ENCODE measurements around the gene PHACTR1. TPM values are rescaled to one million over a fixed set of nuclear protein-coding genes. Genes with fewer than 3 reads are reported as not detected.

The PHACTR1 gene
- total and polyA plus RNA-seq, 3 donors from 2014 or later: 5.1 to 7.6 (median 6.5) TPM

- WGBS, 2 donors: 95 to 97% methylated on average over 3 of the region's 3 CpGs
- Histone ChIP-seq H3K4me3 (no peak overlapping the region), H3K27me3 (no peaks in the 10 kb centered on the region), H3K27ac (no peak overlapping the region), H3K4me1 (peaks cover 3% of the 10 kb centered on the region), H3K36me3 (ENCODE audit: low read depth, missing control alignments) (no peaks in the 10 kb centered on the region), H3K9me3 (no peaks in the 10 kb centered on the region)
- DNase-seq: no peak
- no peak for TF ChIP-seq POLR2A (IDR thresholded peaks at IDR 0.05)
- no peak for TF ChIP-seq CTCF (IDR thresholded peaks at IDR 0.05)
- intact Hi-C loops (cut with DNase I; ENCODE audit: low total_unique reads): no loop called here
Measured at GRCh38 chr6:13220266-13220665, 503.7 kb downstream of the PHACTR1 start.

GRCh38 chr6:13222048-13222447 is 505.5 kb downstream of the PHACTR1 start:
- peaks cover 3% of the 10 kb centered on the region for H3K4me1 ChIP-seq
- H3K27me3 ChIP-seq: no peaks in the 10 kb centered on the region
- H3K9me3 ChIP-seq: no peaks in the 10 kb centered on the region
- DNase-seq: no peak
- H3K36me3 ChIP-seq (ENCODE audit: low read depth, missing control alignments): no peaks in the 10 kb centered on the region
- intact Hi-C loops (cut with DNase I; ENCODE audit: low total_unique reads): no loop called here
- H3K27ac ChIP-seq: no peak overlapping the region
- no peak overlapping the region for H3K4me3 ChIP-seq
- TF ChIP-seq POLR2A (IDR thresholded peaks at IDR 0.05): no peak
- TF ChIP-seq CTCF (IDR thresholded peaks at IDR 0.05): no peak
- WGBS, 2 donors: 85 to 88% methylated on average over 4 of the region's 4 CpGs

- Histone ChIP-seq H3K36me3 (ENCODE audit: low read depth, missing control alignments) (no peaks in the 10 kb centered on the region), H3K4me1 (no peaks in the 10 kb centered on the region), H3K9me3 (no peaks in the 10 kb centered on the region), H3K4me3 (no peak overlapping the region), H3K27me3 (no peaks in the 10 kb centered on the region), H3K27ac (no peak overlapping the region)
- no peak for DNase-seq
- TF ChIP-seq POLR2A (IDR thresholded peaks at IDR 0.05) (no peak), CTCF (IDR thresholded peaks at IDR 0.05) (no peak)
- WGBS, 2 donors: 89 to 93% methylated on average over 2 of the region's 2 CpGs
- intact Hi-C loops (cut with DNase I; ENCODE audit: low total_unique reads): no loop called here
Measured at GRCh38 chr6:13226071-13226470, 509.5 kb downstream of the PHACTR1 start.

GRCh38 chr6:13228264-13229204 is 512.0 kb downstream of the PHACTR1 start:
- no peaks in the 10 kb centered on the region for H3K9me3 ChIP-seq
- H3K27ac ChIP-seq: no peak overlapping the region
- intact Hi-C loops (cut with DNase I; ENCODE audit: low total_unique reads): no loop called here
- H3K4me3 ChIP-seq: no peak overlapping the region
- no peaks in the 10 kb centered on the region for H3K27me3 ChIP-seq
- no peaks in the 10 kb centered on the region for H3K4me1 ChIP-seq
- TF ChIP-seq CTCF (IDR thresholded peaks at IDR 0.05): no peak
- no peak for TF ChIP-seq POLR2A (IDR thresholded peaks at IDR 0.05)
- 88 to 92% methylated on average over 9 of the region's 9 CpGs for WGBS, 2 donors
- DNase-seq: no peak
- H3K36me3 ChIP-seq (ENCODE audit: low read depth, missing control alignments): no peaks in the 10 kb centered on the region

Measured in testis (tissue), 3 donors.